ENCODE data around the gene SHANK2.

SHANK2 gene

DNA sequence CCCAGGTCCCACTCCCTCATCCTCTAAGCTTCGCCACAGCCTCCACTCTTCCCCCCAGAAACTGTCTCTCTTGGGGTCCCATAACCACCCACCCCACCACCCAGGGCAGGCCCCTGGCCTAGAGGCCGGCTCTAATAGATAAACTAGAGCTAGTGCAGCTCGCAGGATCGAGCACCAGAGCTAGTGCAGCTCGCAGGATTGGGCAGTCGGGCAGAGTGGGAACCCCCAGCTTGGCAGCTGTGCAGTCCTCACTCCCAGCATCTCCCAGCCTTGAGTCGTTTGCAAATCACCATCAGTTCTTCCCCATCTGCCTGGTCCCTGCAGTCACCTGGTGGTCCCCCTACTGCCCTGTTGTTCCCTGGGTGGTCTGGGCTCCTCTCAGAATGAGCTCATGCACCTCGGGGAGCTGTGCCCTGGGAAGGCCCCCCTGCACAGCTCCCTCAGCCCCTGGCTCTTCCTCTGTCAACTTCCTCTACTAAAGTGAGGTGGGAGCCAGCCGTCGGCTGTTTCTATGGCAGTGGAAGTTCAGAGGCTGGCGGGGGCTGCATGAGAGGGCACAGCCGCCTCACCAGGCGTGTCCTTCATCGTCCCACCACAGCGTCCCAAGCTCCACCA lies 15.5 kb upstream of the SHANK2 start:
- TF ChIP-seq NFIC (IDR thresholded peaks at IDR 0.05) (no peak), YY1 (IDR thresholded peaks at IDR 0.05; ENCODE audit: low read depth) (no peak), ZBTB7A (IDR thresholded peaks at IDR 0.05; ENCODE audit: low read depth) (no peak), CREB1 (IDR thresholded peaks at IDR 0.05; ENCODE audit: low read depth) (no peak), TAF1 (IDR thresholded peaks at IDR 0.05; ENCODE audit: low read depth) (no peak), TCF12 (IDR thresholded peaks at IDR 0.05; ENCODE audit: low read depth) (no peak), EP300 (IDR thresholded peaks at IDR 0.05; ENCODE audit: borderline replicate concordance) (no peak), RAD21 (IDR thresholded peaks at IDR 0.05; ENCODE audit: low read depth) (no peak), TEAD4 (IDR thresholded peaks at IDR 0.05) (no peak)
- TF ChIP-seq, protein P1, sequence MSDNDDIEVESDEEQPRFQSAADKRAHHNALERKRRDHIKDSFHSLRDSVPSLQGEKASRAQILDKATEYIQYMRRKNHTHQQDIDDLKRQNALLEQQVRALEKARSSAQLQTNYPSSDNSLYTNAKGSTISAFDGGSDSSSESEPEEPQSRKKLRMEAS (IDR thresholded peaks at IDR 0.05), result no peak
- TF ChIP-seq, protein P2, sequence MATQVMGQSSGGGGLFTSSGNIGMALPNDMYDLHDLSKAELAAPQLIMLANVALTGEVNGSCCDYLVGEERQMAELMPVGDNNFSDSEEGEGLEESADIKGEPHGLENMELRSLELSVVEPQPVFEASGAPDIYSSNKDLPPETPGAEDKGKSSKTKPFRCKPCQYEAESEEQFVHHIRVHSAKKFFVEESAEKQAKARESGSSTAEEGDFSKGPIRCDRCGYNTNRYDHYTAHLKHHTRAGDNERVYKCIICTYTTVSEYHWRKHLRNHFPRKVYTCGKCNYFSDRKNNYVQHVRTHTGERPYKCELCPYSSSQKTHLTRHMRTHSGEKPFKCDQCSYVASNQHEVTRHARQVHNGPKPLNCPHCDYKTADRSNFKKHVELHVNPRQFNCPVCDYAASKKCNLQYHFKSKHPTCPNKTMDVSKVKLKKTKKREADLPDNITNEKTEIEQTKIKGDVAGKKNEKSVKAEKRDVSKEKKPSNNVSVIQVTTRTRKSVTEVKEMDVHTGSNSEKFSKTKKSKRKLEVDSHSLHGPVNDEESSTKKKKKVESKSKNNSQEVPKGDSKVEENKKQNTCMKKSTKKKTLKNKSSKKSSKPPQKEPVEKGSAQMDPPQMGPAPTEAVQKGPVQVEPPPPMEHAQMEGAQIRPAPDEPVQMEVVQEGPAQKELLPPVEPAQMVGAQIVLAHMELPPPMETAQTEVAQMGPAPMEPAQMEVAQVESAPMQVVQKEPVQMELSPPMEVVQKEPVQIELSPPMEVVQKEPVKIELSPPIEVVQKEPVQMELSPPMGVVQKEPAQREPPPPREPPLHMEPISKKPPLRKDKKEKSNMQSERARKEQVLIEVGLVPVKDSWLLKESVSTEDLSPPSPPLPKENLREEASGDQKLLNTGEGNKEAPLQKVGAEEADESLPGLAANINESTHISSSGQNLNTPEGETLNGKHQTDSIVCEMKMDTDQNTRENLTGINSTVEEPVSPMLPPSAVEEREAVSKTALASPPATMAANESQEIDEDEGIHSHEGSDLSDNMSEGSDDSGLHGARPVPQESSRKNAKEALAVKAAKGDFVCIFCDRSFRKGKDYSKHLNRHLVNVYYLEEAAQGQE (IDR thresholded peaks at IDR 0.05; ENCODE audit: low read depth), result no peak
- TF ChIP-seq, protein P3, sequence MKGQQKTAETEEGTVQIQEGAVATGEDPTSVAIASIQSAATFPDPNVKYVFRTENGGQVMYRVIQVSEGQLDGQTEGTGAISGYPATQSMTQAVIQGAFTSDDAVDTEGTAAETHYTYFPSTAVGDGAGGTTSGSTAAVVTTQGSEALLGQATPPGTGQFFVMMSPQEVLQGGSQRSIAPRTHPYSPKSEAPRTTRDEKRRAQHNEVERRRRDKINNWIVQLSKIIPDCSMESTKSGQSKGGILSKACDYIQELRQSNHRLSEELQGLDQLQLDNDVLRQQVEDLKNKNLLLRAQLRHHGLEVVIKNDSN (IDR thresholded peaks at IDR 0.05), result no peak

DNA sequence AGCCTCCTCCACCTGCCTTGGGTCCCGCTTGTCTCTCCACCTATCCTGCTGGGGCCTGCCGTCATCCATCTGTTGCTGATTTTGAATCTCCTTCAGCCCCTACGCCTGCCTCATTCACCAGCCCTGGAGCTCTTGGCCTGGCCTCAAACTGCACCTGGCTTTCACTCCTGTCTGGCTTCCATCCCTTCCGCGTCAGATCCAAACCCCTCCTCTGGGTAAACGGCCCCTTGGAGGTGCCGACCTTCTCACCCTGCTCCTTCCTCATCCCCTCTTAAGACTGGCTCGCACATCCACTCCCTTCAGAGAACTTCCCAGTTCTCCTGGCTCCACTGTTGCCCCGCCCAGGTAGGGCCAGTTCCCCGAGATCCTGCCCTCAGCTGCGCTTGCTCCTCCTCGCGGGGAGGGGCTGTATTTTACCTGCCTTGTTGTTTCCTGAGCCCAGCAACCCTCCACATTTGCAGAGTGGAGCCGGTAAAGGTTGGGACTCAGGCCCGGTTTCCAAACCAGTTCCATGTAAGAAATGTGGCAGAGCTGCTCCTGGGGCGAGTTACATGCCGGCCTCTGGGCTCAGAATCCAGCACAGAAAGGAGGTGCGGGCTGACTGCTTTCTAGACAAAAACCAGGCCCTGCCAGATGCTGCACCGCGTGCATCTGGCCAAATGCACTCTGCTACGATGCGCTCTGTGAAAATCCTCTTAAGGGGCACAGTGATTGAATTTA lies 13.9 kb upstream of the SHANK2 start:
- no peak for TF ChIP-seq RAD21 (IDR thresholded peaks at IDR 0.05; ENCODE audit: low read depth)
- TF ChIP-seq, protein P3 (IDR thresholded peaks at IDR 0.05), result no peak
- TF ChIP-seq YY1 (IDR thresholded peaks at IDR 0.05; ENCODE audit: low read depth), result no peak
- no peak for TF ChIP-seq EGR1 (IDR thresholded peaks at IDR 0.05)
- no peak for TF ChIP-seq FOXM1 (IDR thresholded peaks at IDR 0.05; ENCODE audit: borderline replicate concordance, low read depth)
- no peak for TF ChIP-seq CEBPB (IDR thresholded peaks at IDR 0.05)
- TF ChIP-seq, protein P2 (IDR thresholded peaks at IDR 0.05; ENCODE audit: low read depth), result no peak
- TF ChIP-seq TCF12 (IDR thresholded peaks at IDR 0.05; ENCODE audit: low read depth), result no peak
- TF ChIP-seq, protein P1 (IDR thresholded peaks at IDR 0.05), result no peak
- no peak for TF ChIP-seq ZBTB7A (IDR thresholded peaks at IDR 0.05; ENCODE audit: low read depth)
- no peak for TF ChIP-seq NFIC (IDR thresholded peaks at IDR 0.05)
- no peak for TF ChIP-seq EP300 (IDR thresholded peaks at IDR 0.05; ENCODE audit: borderline replicate concordance)
- no peak for TF ChIP-seq TAF1 (IDR thresholded peaks at IDR 0.05; ENCODE audit: low read depth)
- TF ChIP-seq TEAD4 (IDR thresholded peaks at IDR 0.05), result no peak
- TF ChIP-seq CREB1 (IDR thresholded peaks at IDR 0.05; ENCODE audit: low read depth), result no peak

DNA sequence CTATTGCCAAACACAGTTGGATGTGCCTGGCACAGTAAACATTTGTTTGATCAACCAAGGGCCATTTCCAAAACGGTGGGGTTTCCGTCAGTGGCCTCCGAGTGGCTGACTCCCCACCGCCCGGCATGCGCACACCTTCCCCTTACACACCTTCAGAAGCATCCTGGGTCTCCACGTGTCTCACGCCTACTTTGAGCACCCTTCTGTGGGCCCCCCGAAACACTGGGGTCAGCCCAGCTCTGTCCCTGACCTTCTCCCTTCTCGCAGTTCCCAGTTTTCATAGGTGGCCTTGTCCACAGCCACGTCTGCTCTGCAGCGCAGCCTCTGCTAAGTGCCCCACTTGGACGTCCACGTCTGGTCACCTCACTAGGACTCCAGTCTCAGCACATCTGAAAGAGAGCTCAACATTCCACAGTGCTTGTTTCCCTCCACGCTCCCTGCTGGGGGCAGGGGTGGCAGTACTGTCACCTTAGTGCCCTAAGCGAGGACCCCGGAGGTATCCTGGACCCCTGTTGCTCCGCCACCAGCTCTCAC lies 13.2 kb upstream of the SHANK2 start:
- TF ChIP-seq CEBPB (IDR thresholded peaks at IDR 0.05) (no peak), TEAD4 (IDR thresholded peaks at IDR 0.05) (no peak), EGR1 (IDR thresholded peaks at IDR 0.05) (no peak), YY1 (IDR thresholded peaks at IDR 0.05; ENCODE audit: low read depth) (no peak), ZBTB7A (IDR thresholded peaks at IDR 0.05; ENCODE audit: low read depth) (no peak), CREB1 (IDR thresholded peaks at IDR 0.05; ENCODE audit: low read depth) (no peak), RAD21 (IDR thresholded peaks at IDR 0.05; ENCODE audit: low read depth) (no peak), EP300 (IDR thresholded peaks at IDR 0.05; ENCODE audit: borderline replicate concordance) (no peak), NFIC (IDR thresholded peaks at IDR 0.05) (no peak), TAF1 (IDR thresholded peaks at IDR 0.05; ENCODE audit: low read depth) (no peak), FOXM1 (IDR thresholded peaks at IDR 0.05; ENCODE audit: borderline replicate concordance, low read depth) (no peak), TCF12 (IDR thresholded peaks at IDR 0.05; ENCODE audit: low read depth) (no peak)
- TF ChIP-seq, protein P2 (IDR thresholded peaks at IDR 0.05; ENCODE audit: low read depth), result no peak
- TF ChIP-seq, protein P1 (IDR thresholded peaks at IDR 0.05), result no peak
- TF ChIP-seq, protein P3 (IDR thresholded peaks at IDR 0.05), result no peak
